ENCODE results near the gene SCARB1.

The SCARB1 gene

GRCh38 chr12:124819525-124819924 is 44.1 kb downstream of the SCARB1 start:
- DNase-seq: no peak

- no peak for DNase-seq
Measured at GRCh38 chr12:124819080-124819479, 44.6 kb downstream of the SCARB1 start.

GRCh38 chr12:124817076-124818000 is 46.3 kb downstream of the SCARB1 start:
- no peak for DNase-seq

- DNase-seq: no peak
Measured at GRCh38 chr12:124816295-124816854, 47.3 kb downstream of the SCARB1 start.

GRCh38 chr12:124814741-124815613 is 48.7 kb downstream of the SCARB1 start:
- no peak for DNase-seq

- DNase-seq: no peak
Measured at GRCh38 chr12:124813782-124814181, 49.9 kb downstream of the SCARB1 start.

- no peak for DNase-seq
Measured at GRCh38 chr12:124812979-124813378, 50.7 kb downstream of the SCARB1 start.

- no peak for DNase-seq
Measured at GRCh38 chr12:124812356-124812755, 51.3 kb downstream of the SCARB1 start.

- DNase-seq: no peak
Measured at GRCh38 chr12:124811633-124812032, 52.0 kb downstream of the SCARB1 start.

- no peak for DNase-seq
Measured at GRCh38 chr12:124809878-124810277, 53.8 kb downstream of the SCARB1 start.

GRCh38 chr12:124809391-124809790 is 54.3 kb downstream of the SCARB1 start:
- DNase-seq: no peak

- no peak for DNase-seq
Measured at GRCh38 chr12:124808272-124808671, 55.4 kb downstream of the SCARB1 start.

GRCh38 chr12:124805876-124806668 is 57.6 kb downstream of the SCARB1 start:
- DNase-seq: no peak

GRCh38 chr12:124805050-124805449 is 58.6 kb downstream of the SCARB1 start:
- no peak for DNase-seq

GRCh38 chr12:124804011-124804621 is 59.5 kb downstream of the SCARB1 start:
- DNase-seq: no peak

GRCh38 chr12:124802361-124802760 is 61.3 kb downstream of the SCARB1 start:
- no peak for DNase-seq

GRCh38 chr12:124800506-124800905 is 63.2 kb downstream of the SCARB1 start:
- no peak for DNase-seq

GRCh38 chr12:124797321-124797720 is 66.3 kb downstream of the SCARB1 start:
- DNase-seq: no peak

- no peak for DNase-seq
Measured at GRCh38 chr12:124796303-124796960, 67.2 kb downstream of the SCARB1 start.

- DNase-seq: no peak
Measured at GRCh38 chr12:124795081-124795948, 68.3 kb downstream of the SCARB1 start.
